IPS-18a (cell line): ENCODE measurements around the gene SEMG1.

Experiments used
- H3K27ac ChIP-seq: one replicate; pipeline ENCODE4 v1.5.1; 2013; ENCODE audit warnings: low read length
- H3K27me3 ChIP-seq: one replicate; pipeline ENCODE4 v1.6.1; 2013; ENCODE audit warnings: mild to moderate bottlenecking, low read length; ENCODE audit not compliant: control insufficient read depth, insufficient read depth
- H3K36me3 ChIP-seq: one replicate; pipeline ENCODE4 v1.6.1; 2013; ENCODE audit warnings: low read depth, low read length; ENCODE audit not compliant: control insufficient read depth
- H3K4me1 ChIP-seq: one replicate; pipeline ENCODE4 v1.6.1; 2013; ENCODE audit warnings: low read depth, low read length; ENCODE audit not compliant: control insufficient read depth
- H3K4me3 ChIP-seq: one replicate; pipeline ENCODE4 v1.5.1; 2013; ENCODE audit warnings: low read length
- H3K9ac ChIP-seq: one replicate; pipeline ENCODE4 v1.6.1; 2013; ENCODE audit warnings: mild to moderate bottlenecking, low read length, moderate library complexity
- H3K9me3 ChIP-seq: one replicate; pipeline ENCODE4 v1.6.1; 2013; ENCODE audit warnings: low read depth, low read length; ENCODE audit not compliant: control insufficient read depth

Gene SEMG1

DNA sequence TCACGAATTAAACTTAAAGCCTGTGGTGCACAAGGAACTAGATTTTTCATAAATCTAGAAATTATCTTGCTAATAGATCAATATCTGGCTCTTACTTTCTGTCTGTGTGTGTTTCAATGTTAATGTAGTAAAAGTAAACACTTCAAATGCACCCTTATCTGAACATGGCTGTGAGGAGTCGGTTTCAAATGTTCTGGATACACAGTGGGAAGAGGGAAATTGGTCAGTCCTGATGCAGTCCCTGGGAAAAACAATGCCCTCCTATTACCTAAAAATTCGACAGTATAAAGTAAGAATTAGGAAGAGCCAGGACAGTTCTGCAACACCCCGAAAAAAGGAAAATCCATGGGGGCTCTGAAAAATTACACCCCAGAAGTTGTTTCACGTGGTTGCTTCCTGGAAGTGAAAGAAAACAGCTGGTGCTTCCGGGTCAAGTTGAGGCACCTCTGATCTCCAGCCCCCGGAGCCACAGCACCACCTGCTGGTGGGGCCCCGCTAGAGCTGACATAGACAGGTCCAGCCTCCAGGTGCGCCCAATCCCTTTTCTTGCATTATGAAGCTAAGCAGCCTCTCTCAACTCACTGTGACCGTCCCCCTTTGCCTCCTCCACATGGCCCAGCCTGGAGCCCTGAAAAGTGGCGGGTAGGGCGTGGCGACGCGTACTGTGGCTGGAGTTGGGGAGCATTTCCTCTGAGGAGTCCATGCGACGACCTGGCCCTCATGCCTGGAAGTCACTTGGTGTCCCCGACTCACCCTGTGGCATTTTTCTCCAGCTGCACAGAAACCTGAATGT is 22.6 kb downstream of the SEMG1 start:
- no peak overlapping the region for H3K4me3 ChIP-seq
- no peaks in the 10 kb centered on the region for H3K9me3 ChIP-seq
- no peaks in the 10 kb centered on the region for H3K27me3 ChIP-seq
- H3K9ac ChIP-seq, result no peak overlapping the region
- no peaks in the 10 kb centered on the region for H3K4me1 ChIP-seq
- H3K36me3 ChIP-seq, result no peaks in the 10 kb centered on the region
- H3K27ac ChIP-seq, result no peak overlapping the region

DNA sequence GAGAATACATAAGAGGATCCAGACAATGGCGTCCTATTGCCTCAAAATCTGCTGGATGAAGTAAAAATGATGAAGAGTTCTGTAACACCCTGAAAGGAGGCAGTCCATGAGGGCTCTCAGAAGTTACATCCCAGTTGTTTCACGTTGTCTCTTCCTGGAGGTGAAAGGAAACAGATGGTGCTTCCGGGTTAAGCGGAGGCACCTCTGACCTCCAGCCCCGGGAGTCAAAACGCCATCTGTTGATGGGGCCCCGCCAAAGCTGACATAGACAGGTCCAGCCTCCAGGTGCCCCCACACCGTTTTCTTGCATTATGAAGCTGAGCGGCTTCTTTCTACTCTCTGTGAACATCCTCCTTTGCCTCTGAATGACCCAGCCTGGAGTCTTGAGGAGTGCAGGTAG is 23.8 kb downstream of the SEMG1 start:
- Histone ChIP-seq H3K9ac (no peak overlapping the region), H3K27ac (no peak overlapping the region), H3K9me3 (no peaks in the 10 kb centered on the region), H3K27me3 (no peaks in the 10 kb centered on the region), H3K36me3 (no peaks in the 10 kb centered on the region), H3K4me1 (no peaks in the 10 kb centered on the region), H3K4me3 (no peak overlapping the region)

GRCh38 chr20:45235995-45236394 is 29.2 kb downstream of the SEMG1 start:
- Histone ChIP-seq H3K4me3 (no peak overlapping the region), H3K36me3 (no peaks in the 10 kb centered on the region), H3K4me1 (no peaks in the 10 kb centered on the region), H3K9me3 (no peaks in the 10 kb centered on the region), H3K27ac (no peak overlapping the region), H3K27me3 (no peaks in the 10 kb centered on the region), H3K9ac (no peak overlapping the region)

GRCh38 chr20:45238139-45238538 is 31.3 kb downstream of the SEMG1 start:
- H3K4me3 ChIP-seq, result no peak overlapping the region
- no peak overlapping the region for H3K9ac ChIP-seq
- H3K27me3 ChIP-seq, result no peaks in the 10 kb centered on the region
- H3K36me3 ChIP-seq, result no peaks in the 10 kb centered on the region
- H3K27ac ChIP-seq, result no peak overlapping the region
- H3K9me3 ChIP-seq, result no peaks in the 10 kb centered on the region
- no peaks in the 10 kb centered on the region for H3K4me1 ChIP-seq

DNA sequence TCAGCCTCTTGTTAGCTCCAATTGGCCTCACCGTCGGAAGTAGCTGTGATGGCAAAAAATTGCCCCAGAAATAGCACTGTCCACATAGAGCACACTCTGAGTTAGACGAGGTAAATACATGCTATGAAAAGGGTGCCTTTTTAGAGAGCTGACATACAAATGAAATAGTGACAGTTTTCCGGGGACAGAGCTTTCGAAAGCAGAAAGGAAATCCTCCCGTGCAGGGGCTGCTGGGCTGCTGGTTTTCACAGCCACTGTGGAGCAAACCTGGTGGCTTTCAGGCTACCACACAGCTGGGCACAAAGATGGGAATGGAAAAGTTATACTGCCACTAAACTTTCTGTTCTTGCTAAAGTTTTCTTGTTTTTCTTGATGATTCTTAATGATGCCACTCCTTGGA is 39.3 kb downstream of the SEMG1 start:
- H3K4me3 ChIP-seq, result no peak overlapping the region
- H3K27ac ChIP-seq, result no peak overlapping the region
- H3K36me3 ChIP-seq, result no peaks in the 10 kb centered on the region
- no peak overlapping the region for H3K9ac ChIP-seq
- H3K9me3 ChIP-seq, result no peaks in the 10 kb centered on the region
- no peaks in the 10 kb centered on the region for H3K27me3 ChIP-seq
- no peaks in the 10 kb centered on the region for H3K4me1 ChIP-seq

DNA sequence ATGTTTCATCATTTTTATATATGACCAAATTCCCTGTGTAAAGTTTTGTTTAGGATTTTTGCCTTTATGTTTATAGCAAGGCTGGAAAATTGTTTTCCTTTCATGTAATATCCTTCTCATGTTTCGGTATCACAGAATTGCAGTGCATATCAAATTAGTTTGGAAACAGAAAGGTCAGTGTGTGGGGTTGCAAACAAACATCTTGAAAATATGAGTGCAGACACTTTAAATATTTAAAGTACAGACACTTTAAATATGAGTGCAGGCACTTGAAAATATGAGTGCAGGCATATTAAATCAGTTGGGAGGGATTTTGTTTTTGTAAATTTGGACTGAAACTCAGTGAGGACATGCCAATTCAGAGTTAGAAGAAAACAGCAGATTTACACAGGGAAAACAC is 41.0 kb downstream of the SEMG1 start:
- H3K4me1 ChIP-seq, result no peaks in the 10 kb centered on the region

GRCh38 chr20:45248609-45249008 is 41.8 kb downstream of the SEMG1 start:
- Histone ChIP-seq H3K4me3 (no peak overlapping the region), H3K9me3 (no peaks in the 10 kb centered on the region), H3K36me3 (no peaks in the 10 kb centered on the region), H3K27me3 (no peaks in the 10 kb centered on the region), H3K9ac (no peak overlapping the region), H3K4me1 (no peaks in the 10 kb centered on the region), H3K27ac (no peak overlapping the region)

More for the DNA sequence above, 41.0 kb downstream of the SEMG1 start:
- Histone ChIP-seq H3K27ac (no peak overlapping the region), H3K4me3 (no peak overlapping the region), H3K9ac (no peak overlapping the region), H3K9me3 (no peaks in the 10 kb centered on the region), H3K27me3 (no peaks in the 10 kb centered on the region), H3K36me3 (no peaks in the 10 kb centered on the region)

DNA sequence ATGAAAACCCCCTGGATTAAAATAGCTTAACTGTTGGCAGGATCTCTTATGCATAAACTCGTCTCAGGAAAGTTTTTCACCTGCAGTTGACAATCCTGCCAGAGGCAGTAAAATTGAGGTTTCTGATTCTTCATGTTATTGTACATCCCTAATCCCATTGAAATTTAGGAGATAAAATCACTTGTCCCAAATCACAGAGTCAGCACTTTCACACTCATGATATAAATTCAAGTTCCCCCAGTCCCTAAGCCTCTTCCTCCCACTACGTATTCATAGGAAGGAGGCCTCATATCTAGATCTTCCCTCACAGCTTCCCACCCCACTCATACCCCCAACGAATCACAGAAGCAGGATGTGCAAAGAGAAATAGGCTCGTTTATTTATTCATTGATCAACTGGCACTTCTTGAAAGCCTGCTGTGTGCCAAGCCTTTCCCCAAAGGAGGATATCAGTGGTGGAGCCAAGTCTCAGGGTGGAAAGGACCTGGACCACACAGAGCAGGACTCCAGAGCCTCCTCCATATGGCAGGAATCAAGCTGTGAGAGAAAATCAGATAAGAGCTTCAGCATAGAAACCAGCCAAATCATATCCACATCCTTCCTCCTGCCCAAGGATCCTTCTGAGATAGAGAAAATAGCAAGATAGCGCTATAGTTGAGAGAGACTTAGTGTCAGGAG is 45.2 kb downstream of the SEMG1 start:
- Histone ChIP-seq H3K9me3 (no peaks in the 10 kb centered on the region), H3K4me1 (no peaks in the 10 kb centered on the region), H3K9ac (no peak overlapping the region), H3K4me3 (no peak overlapping the region), H3K36me3 (no peaks in the 10 kb centered on the region), H3K27ac (no peak overlapping the region), H3K27me3 (no peaks in the 10 kb centered on the region)

DNA sequence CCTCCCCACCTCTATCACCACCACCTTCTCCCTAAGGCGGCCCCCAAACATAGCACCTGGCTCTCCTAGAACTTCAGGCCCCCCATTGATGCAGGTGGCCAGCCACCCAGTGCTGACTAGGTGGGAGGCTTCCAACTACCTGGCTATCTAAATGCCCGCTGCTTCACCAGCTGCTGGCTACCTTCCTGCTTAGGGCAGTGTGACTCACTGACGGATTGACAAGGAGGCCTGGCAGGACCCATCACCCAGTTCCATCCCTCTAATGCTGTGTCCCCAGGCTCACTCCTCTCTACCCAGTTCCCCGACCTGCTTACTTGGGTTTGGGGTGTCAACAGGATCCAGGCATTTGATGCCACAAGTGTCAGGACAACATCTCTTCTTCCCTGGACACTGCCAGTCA is 46.4 kb downstream of the SEMG1 start:
- Histone ChIP-seq H3K4me3 (no peak overlapping the region), H3K9ac (no peak overlapping the region), H3K36me3 (no peaks in the 10 kb centered on the region), H3K4me1 (no peaks in the 10 kb centered on the region), H3K9me3 (no peaks in the 10 kb centered on the region), H3K27ac (no peak overlapping the region), H3K27me3 (no peaks in the 10 kb centered on the region)

GRCh38 chr20:45254383-45255262 is 47.8 kb downstream of the SEMG1 start, which contains the start of gene SLPI:
SLPI (minus strand) TSS chr20:45254564; CDS start chr20:45254543, 21 bp downstream.
- H3K27me3 ChIP-seq, result no peaks in the 10 kb centered on the region
- H3K36me3 ChIP-seq, result no peaks in the 10 kb centered on the region
- peaks cover 7% of the 10 kb centered on the region for H3K4me1 ChIP-seq
- H3K27ac ChIP-seq, result no peak within 1 kb of the TSS
- H3K9ac ChIP-seq, result no peak within 1 kb of the TSS
- no peak within 1 kb of the TSS for H3K4me3 ChIP-seq
- H3K9me3 ChIP-seq, result no peaks in the 10 kb centered on the region

- Histone ChIP-seq H3K36me3 (no peaks in the 10 kb centered on the region), H3K4me1 (peaks cover 7% of the 10 kb centered on the region), H3K27ac (no peak overlapping the region), H3K9me3 (no peaks in the 10 kb centered on the region), H3K9ac (no peak overlapping the region), H3K4me3 (no peak overlapping the region), H3K27me3 (no peaks in the 10 kb centered on the region)
Measured at GRCh38 chr20:45257161-45257560, 50.3 kb downstream of the SEMG1 start.
